Right renal cortex interstitium (tissue), 3 donors: ENCODE results near the gene SYNDIG1. TPM values are rescaled to one million over a fixed set of nuclear protein-coding genes. Genes with fewer than 3 reads are reported as not detected.

Experiments
- DNase-seq, 3 donors: peaks; one replicate each; pipeline ENCODE4 v3.0.0-alpha.2; 2013; ENCODE audit warnings: low read depth in 3 of 3, low spot score in 2 of 3
- polyA plus RNA-seq, 3 donors: library from polyadenylated mRNA; unstranded; fragments of 120-200 nt; gene quantifications; one replicate each; pipeline ENCODE4 v1.2.1, GENCODE V29; 2013; ENCODE audit not compliant: insufficient read length in 3 of 3

SYNDIG1 gene
- polyA plus RNA-seq, 3 donors, result 5.8 to 8.6 (median 7.7) TPM

DNA sequence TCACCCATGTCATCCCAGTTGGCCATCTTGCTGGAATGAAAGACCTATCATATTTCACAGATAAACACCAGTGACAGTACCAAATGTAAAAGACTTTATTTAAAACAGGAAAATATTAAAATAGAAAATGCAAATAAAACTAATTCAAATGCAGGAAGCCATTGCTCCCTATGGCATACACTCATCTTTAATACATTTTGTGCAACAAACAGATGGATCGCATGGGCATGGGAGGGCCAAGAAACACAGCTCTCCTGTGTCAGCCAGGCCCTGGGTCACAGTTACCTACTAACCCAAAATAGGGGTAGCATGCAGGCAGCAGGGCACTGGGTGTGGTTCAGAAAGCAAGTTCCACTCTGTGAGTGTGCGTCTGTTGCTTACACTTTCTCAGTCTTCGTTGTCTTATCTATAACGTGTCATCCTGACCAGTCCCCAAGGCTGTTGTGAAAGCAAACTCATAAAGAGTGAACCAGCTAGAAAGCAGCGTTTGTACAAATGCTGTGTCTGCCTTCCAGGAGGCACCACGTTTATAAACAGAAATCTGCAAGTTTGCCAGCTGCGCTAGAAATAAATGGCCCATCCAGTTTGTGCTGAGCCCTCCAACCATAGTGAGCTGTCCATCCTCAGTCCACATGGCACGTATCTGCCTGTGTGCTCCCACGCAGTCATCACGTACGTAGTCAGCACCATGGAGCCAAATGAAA, 180.5 kb downstream of the SYNDIG1 start:
- DNase-seq, result no peak

DNA sequence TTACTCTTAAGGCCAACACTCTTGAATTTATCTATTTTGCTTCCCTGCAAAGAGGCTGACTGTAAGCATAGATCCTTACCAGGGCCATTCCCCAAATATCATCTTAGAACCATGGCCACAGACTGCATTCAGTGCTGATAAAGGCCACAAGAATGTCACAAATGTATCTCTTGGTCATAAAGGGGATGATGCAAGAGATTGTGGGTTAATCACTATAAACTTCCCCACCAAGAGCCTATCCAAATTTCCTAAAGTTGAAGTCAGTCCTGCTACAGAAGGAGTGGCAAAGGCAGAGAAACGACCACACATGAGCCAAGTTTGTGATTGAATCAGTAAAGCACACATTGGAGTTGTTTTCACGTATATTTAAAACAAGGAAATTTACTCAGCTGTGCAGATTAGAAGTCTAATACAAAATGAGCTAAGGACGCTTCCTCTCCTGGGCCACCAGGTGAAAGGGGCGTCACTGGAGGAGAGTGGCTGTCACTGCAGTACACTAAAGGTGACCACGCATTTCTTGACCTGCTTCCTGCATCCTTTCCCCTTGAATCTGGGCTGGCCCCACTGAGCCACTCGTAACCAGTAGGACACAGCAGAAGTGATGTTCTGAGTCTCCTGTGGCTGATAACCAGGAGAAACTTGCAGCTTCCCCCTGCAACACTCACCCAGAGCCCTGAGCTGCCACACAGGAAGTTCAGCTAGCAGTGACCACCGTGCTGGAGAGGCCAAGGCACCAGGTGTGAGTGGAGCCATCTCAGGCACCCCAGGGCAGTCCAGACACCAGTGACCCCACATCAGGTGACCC, 181.9 kb downstream of the SYNDIG1 start:
- no peak for DNase-seq

DNA sequence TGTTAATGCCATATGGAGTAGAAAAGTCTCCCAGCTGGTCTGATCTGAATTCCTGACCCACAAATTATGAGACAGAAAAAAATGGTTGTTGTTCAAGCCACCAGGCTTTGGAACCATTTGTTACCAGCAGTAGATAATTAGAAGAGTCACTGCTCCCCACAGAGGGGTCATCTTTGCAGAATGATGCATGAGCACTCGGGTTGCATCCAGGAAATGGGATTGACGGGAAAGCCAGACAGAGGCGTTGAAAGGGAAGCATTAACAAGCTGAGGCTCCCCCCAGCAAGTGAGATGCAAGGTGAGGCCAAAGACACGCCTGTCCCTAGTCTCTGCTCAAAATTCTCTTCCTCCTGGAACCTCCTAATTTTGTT, 182.5 kb downstream of the SYNDIG1 start:
- DNase-seq, result no peak

- DNase-seq, result no peak
Observed at GRCh38 chr20:24653306-24653705, 183.9 kb downstream of the SYNDIG1 start.

DNA sequence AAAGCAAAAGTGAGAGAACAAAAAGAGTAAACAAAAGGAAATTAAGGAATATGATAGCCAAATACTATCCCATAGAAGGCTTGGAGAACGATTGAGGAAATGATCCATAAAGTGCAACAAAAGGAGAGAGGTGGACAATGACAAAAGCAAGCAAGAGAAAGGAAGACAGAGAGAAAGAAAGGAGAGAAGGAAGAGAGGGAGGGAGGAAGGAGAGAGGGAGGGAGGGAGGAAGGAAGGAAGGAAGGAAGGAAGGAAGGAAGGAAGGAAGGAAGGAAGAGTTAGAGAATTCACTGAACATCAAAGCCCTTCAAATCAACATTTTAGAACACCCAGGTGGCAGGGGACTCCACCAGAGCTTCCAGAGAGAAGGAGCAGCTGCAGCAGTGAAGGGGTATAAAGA, 185.0 kb downstream of the SYNDIG1 start:
- no peak for DNase-seq

- no peak for DNase-seq
Observed at GRCh38 chr20:24656391-24656790, 187.0 kb downstream of the SYNDIG1 start.

DNA sequence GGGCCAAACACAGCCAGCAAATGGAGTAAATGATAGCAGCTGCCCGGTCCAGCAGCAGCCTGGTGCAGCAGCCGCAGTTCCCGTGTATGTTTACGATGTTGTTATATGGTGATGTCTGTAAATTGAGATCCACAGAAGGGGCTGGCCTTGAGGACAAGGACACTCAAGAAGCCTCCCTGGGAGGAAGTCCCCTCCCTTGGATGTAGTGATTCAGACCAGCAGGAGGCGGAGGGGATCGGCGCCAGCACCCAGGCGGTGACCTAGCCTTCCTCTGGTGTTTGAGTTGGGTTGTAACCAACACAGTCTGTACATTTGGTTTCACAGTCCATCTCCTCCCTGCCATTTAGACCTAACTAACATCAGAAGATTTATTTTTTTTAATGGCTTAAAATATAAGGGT, 187.8 kb downstream of the SYNDIG1 start:
- DNase-seq, result peak; percentile 31 to 43 (median 31)

- no peak for DNase-seq
Observed at GRCh38 chr20:24657878-24658620, 188.6 kb downstream of the SYNDIG1 start.

- DNase-seq, result no peak
Observed at GRCh38 chr20:24658920-24659660, 189.7 kb downstream of the SYNDIG1 start.

DNA sequence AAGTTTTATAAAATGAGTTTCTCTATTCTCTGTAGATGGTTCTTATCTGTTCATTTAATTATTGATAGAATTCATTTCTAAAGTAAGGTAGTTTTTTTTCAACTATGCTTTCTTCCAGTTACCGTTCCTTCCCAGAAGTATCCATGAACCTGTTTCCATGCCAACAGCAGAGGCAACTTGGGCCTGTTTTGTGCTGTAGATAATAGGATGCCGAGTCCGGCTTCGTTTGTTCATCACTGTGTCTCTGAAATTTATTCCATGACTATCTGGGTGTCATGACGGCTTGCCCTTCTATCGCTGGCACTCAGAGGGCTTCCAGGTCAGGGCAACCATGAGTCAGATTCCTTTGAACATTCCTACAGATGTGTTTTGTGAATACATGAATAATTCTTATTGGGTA, 190.4 kb downstream of the SYNDIG1 start:
- no peak for DNase-seq

- DNase-seq, result no peak
Observed at GRCh38 chr20:24660651-24661050, 191.2 kb downstream of the SYNDIG1 start.

DNA sequence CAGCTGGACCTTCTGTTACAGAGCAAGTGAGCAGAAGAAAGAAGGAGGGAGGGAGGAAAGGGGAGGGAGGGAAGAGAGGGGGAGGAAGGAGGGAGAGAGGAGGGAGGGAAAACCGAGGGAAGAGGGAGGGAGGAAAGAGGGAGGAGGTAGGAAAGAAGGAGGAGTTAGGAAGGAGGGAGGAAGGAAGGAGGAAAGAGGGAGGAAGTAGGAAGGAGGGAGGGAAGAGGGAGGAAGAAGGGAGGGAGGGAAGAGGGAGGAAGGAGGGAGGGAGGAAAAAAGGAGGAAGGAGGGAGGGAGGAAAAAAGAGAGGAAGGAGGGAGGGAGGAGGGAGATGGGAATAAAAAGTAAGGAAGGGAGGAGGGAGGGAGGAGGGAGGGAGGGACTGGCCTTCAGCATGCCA, 191.8 kb downstream of the SYNDIG1 start:
- no peak for DNase-seq

DNA sequence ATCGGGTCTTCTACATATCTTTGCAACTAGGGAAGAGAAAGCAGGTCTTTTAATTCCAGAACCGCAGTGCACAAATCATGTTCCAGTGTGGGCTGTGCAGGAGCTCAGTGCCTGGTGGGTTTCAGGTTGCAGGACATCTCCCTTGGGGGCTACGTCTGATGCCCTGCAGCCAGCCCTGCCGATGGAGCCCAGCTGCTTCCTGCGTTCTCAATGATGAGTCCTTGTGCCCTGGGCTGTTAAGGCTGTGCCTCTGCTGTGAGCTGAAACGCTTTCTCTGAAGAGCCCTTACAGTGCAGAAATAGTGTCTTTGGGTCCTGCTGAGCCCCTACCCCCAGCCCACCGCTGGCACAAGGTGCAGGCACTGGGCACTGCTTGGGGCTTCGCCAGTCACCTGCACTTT, 192.9 kb downstream of the SYNDIG1 start:
- DNase-seq, result no peak

GRCh38 chr20:24662752-24663365, 193.4 kb downstream of the SYNDIG1 start:
- no peak for DNase-seq

DNA sequence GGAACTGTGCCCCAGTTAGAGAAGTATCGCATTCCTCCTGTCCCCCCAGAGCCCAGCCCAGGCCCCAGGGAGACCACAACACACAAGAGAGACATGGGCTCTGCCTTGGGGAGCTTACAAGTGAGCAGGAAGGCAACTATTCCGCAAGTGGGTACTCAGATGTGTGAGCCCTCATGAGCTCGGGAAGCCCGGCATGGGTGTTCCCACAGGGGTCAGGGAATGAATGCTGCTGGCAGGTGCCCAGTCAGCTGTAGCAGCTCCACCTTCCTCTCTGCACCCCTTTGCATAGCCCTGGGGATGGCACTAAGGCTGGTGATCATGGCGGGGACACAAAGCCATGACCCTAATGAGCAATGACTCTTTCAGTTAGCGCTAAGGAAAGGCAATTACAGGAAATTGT, 194.1 kb downstream of the SYNDIG1 start:
- no peak for DNase-seq

GRCh38 chr20:24664266-24664986, 195.0 kb downstream of the SYNDIG1 start:
- no peak for DNase-seq

GRCh38 chr20:24665196-24665595, 195.8 kb downstream of the SYNDIG1 start:
- DNase-seq, result no peak

GRCh38 chr20:24665741-24666191, 196.3 kb downstream of the SYNDIG1 start:
- no peak for DNase-seq

DNA sequence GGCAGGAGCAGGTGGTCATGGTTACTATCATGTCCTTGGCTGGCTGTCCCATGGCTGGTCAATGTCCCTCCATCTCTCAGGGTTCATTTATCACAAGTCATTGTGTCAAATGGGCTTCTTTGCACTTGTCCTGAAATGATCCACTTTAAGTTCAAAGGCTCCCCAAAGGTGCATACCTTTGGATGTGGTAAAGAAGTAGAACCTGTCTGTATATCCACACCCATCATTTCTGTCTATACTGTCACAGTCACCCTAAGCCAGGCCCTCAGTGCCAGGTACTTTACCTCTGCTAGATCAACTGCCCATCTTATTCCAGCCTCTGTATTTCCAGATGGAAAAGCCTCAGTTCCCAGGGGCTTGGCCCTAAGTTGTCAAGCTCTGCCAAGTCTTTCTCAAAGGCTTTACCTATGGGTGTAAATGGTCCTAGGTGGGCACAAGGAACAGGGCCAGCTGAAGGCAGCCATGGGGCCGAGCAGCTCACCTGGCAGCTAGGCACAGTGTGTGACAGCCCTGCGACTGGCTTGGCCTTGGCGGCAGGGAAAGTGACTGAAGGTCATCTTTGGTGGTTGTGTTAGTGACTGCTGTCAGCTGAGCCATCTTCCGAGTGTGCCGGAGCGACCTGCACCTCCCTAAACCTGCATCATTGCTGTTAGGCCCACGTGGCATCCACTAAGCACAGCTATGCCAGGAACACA, 198.4 kb downstream of the SYNDIG1 start:
- DNase-seq, result no peak
